ENCODE results near the gene WDR74.

Gene WDR74

GRCh38 chr11:62791501-62792201 is 47.7 kb downstream of the WDR74 start, which contains the start of gene TMEM223:
TMEM223 (minus strand) TSS chr11:62792006; CDS start chr11:62791994, 12 bp downstream.
- peak; percentile 90 for DNase-seq

- DNase-seq = no peak
Measured at GRCh38 chr11:62789576-62789975, 49.8 kb downstream of the WDR74 start.

- DNase-seq = no peak
Measured at GRCh38 chr11:62788991-62789390, 50.4 kb downstream of the WDR74 start.

GRCh38 chr11:62787005-62787759 is 52.2 kb downstream of the WDR74 start, which contains the start of gene TMEM179B:
TMEM179B (plus strand) TSS chr11:62787402; CDS start chr11:62787432, 30 bp downstream.
- peak; percentile 98 for DNase-seq

- peak; percentile 90 for DNase-seq
Measured at GRCh38 chr11:62786318-62787004, 52.9 kb downstream of the WDR74 start.
